IPS DF 6.9 (cell line): ENCODE measurements around the gene ANKMY1.

Experiments
- DNase-seq: peaks from one replicate; pipeline ENCODE4 v3.0.0-alpha.2; 2013; ENCODE audit warnings: low read depth, low spot score
- H3K27ac ChIP-seq: one replicate; pipeline ENCODE4 v1.5.1; 2013; ENCODE audit warnings: low read length, control low read depth
- H3K27me3 ChIP-seq: 2 replicates; pipeline ENCODE4 v1.6.1; 2013; ENCODE audit warnings: mild to moderate bottlenecking, low read length; ENCODE audit not compliant: control insufficient read depth, insufficient read depth
- H3K36me3 ChIP-seq: 2 replicates; pipeline ENCODE4 v1.6.1; 2013; ENCODE audit warnings: low read length; ENCODE audit not compliant: control insufficient read depth, insufficient read depth
- H3K4me1 ChIP-seq: 2 replicates; pipeline ENCODE4 v1.6.1; 2013; ENCODE audit warnings: low read length; ENCODE audit not compliant: control insufficient read depth, insufficient read depth
- H3K4me3 ChIP-seq: 2 replicates; pipeline ENCODE4 v1.5.1; 2013; ENCODE audit warnings: mild to moderate bottlenecking, low read length
- H3K9me3 ChIP-seq: 2 replicates; pipeline ENCODE4 v1.6.1; 2013; ENCODE audit warnings: low read length, inconsistent platforms; ENCODE audit not compliant: control insufficient read depth, insufficient read depth
- WGBS: extraction: QIAGEN DNeasy Blood & Tissue Kit; methylation state at CpG from one replicate; pipeline ENCODE4 v1.1.7; 2013; ENCODE audit warnings: mixed read lengths, missing lambda C conversion rate; ENCODE audit not compliant: insufficient read length, insufficient coverage; 5-methylcytosine and 5-hydroxymethylcytosine counted together

The ANKMY1 gene

DNA sequence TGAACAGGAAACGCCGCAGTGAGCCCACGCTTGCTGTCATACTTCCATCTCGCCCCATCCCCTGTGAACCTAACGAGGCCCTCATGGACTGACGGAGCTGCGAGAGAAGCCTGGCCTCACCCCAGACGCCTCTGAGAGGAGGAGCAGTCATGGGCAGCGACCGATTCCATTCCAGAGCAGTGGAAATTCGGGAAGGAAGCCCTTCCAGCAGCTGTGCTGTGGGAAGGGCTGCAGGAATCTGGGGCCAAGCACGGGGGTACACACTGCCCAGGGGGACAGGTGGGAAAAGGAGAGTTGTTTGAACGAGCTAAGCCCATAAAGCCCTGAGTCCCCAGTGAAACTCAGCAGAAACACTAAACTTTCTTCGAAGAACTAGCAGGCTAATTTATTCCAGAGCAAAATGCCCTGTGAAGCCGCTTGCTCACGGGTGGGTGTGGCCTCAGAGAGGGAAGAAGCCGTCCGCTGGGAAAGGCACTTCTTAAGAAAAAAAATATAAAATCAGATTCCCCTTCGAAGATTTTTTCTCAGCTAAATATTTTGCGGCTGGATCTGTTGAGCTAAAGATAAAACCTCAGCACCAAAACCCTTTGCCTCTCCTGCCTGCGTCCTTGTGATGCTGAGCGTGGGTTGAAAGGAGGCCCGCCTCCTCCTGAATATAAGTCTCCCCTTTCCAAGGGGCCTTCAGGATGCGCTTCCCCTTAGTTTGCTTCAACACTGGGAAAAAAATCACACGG, 38.2 kb downstream of the ANKMY1 start:
- peaks cover 3% of the 10 kb centered on the region; the same call in 1 of the 2 replicates for H3K36me3 ChIP-seq
- no peak for DNase-seq
- no CpG with 5 or more reads among the region's 25 CpGs for WGBS
- peaks cover 5% of the 10 kb centered on the region for H3K4me1 ChIP-seq
- no peaks in the 10 kb centered on the region; the same call in 1 of the 2 replicates for H3K27me3 ChIP-seq
- H3K9me3 ChIP-seq: no peaks in the 10 kb centered on the region
- H3K27ac ChIP-seq: no peak overlapping the region
- H3K4me3 ChIP-seq: peak overlapping the region; percentile 38; the same call in 1 of the 2 replicates

DNA sequence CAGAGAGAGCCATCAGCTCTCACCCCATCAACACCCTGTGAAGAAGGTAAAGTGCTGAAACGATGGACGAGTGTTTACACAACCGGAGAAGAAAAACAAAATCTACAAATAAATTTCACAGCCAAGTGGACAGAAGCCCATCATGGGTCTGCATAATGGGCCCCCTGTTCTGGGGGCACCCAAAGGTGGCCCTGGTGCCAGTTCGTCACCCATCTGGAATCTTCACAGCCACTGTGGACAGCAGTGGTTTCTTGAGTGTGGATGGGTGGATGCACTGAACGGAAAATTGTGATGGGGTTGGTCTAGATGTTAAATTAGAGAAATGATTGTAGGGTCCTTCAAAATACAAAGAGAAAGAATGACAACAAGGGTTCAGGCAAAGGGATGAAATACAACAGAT, 38.8 kb downstream of the ANKMY1 start:
- no peak overlapping the region for H3K27ac ChIP-seq
- no CpG with 5 or more reads among the region's 5 CpGs for WGBS
- H3K9me3 ChIP-seq: no peaks in the 10 kb centered on the region

DNA sequence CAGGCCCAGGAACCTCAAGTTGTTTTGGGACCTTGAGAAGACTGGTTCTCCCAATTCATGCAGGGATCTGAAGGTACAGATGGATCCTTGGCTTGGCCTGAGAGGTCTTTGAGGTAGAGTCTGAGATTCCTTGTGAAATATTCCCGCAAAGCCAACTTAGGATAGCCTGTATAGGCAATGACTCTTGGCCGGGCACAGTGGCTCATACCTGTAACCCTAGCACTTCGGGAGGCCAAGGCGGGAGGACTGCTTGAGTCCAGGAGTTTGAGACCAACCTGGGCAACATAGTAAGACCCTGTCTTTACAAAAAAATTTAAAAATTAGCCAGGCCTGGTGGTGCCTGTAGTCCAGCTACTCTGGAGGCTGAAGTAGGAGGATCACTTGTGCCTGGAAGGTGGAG, 40.4 kb downstream of the ANKMY1 start:
- no peaks in the 10 kb centered on the region; the same call in 1 of the 2 replicates for H3K27me3 ChIP-seq
- H3K9me3 ChIP-seq: no peaks in the 10 kb centered on the region
- H3K36me3 ChIP-seq: no peaks in the 10 kb centered on the region
- H3K4me3 ChIP-seq: no peak overlapping the region
- H3K27ac ChIP-seq: no peak overlapping the region
- peaks cover 5% of the 10 kb centered on the region for H3K4me1 ChIP-seq
- DNase-seq: no peak
- WGBS: no CpG with 5 or more reads among the region's 4 CpGs

More for the DNA sequence above, 38.8 kb downstream of the ANKMY1 start:
- peaks cover 3% of the 10 kb centered on the region; the same call in 1 of the 2 replicates for H3K36me3 ChIP-seq
- H3K4me1 ChIP-seq: peaks cover 5% of the 10 kb centered on the region
- DNase-seq: no peak
- no peak overlapping the region for H3K4me3 ChIP-seq
- H3K27me3 ChIP-seq: no peaks in the 10 kb centered on the region; the same call in 1 of the 2 replicates

DNA sequence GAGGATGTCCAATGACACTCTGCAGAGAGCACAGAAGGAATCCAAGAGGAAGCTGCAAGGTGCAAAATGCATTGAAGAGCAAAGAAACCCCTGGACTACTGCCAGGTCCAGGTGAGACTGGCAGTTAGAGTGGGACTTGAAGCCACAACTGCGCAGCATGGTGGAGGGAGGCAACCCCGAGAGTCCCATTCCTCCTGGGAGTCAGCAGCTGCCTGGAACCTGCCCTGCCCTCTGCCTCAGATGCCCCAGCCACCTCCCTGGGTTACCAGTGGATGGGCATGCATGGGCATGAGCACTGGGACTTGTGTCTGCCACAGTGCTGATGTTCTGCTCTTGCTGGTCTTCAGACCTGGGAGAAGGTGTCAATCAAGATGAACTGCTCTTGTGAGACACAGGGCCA, 43.2 kb downstream of the ANKMY1 start:
- Histone ChIP-seq H3K4me1 (no peaks in the 10 kb centered on the region), H3K36me3 (no peaks in the 10 kb centered on the region), H3K27me3 (no peaks in the 10 kb centered on the region; the same call in 1 of the 2 replicates), H3K27ac (no peak overlapping the region), H3K9me3 (no peaks in the 10 kb centered on the region), H3K4me3 (no peak overlapping the region)
- no CpG with 5 or more reads among the region's 2 CpGs for WGBS
- no peak for DNase-seq

DNA sequence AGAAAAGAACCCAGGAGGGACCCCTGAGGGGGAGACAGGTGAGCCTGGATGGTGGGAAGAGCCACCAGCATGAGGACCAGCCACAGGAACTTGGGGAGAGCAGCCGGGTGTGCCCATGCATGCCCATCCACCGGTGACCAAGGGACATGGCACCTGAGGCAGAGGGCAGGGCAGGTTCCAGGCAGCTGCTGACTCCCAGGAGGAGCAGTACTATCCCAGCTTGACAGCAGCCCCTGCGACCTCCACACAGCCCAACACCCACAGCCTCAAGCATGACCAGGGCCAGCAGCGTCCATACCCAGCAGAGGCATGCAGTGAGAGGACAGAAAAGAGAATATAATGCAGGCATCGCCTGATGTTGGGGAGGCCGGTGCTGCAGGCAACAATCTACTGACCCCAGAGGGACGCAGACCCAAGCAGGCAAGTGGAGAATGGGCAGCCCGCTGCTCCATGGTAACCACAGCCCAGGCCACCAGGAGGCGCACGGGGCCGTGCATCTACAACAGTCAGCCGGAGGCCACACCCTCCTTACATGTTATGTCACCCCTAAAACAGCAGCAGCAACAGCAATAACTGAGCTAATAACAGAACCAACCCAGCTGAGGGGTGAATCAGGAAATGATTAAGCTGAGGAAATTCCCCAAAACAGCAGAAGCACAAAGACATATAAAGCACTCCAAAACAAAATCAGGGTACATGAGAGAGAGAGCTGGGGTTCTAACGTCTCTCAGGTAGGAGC, 44.1 kb downstream of the ANKMY1 start:
- Histone ChIP-seq H3K27me3 (no peaks in the 10 kb centered on the region), H3K9me3 (no peaks in the 10 kb centered on the region), H3K4me3 (no peak overlapping the region), H3K4me1 (no peaks in the 10 kb centered on the region), H3K27ac (no peak overlapping the region), H3K36me3 (no peaks in the 10 kb centered on the region)
- DNase-seq: peak; percentile 50
- WGBS: no CpG with 5 or more reads among the region's 13 CpGs

DNA sequence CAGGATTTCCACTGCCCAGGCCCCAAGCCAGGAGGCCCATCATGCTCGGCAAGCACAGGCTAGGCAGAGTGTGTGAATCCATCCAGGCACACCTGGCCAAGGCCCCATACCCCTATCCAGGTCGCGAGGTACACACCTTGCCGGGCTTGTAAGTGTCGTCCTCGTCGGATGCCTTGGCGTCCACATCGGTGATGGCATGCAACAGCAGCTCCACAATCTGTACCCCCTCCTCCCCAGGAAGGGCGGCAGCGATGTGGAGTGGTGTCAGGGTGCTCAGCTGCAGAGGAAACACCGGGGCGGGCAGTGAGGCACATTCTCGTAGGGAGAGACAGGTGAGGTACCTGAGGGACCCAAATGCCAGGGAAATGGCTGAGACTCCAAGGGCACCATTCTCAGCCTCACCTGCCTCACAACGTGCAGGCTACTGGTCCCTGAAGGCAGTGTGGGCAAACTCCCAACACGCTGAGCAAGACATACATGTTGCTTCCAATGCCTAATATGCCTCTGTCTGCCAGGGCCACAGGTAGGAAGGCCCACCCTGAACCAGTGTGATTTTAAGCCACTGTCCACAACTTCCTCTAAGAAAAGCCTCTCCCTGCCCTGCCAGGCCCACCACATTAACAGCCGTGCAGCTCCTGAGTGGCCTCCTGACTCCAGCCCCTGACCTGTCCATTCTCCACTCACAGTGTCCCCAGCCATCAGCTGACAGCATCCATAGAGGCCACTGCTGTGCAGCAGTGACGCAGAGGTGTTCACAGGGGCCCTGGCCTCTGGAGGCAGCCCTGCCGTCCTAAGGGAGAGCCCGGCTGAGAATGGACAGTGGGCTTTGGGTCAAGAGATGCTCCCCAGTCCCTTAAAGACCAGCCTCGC, 44.9 kb downstream of the ANKMY1 start:
- no peak overlapping the region for H3K4me3 ChIP-seq
- no peaks in the 10 kb centered on the region for H3K4me1 ChIP-seq
- H3K27me3 ChIP-seq: no peaks in the 10 kb centered on the region
- no peak for DNase-seq
- no peak overlapping the region for H3K27ac ChIP-seq
- WGBS: no CpG with 5 or more reads among the region's 21 CpGs
- H3K9me3 ChIP-seq: no peaks in the 10 kb centered on the region
- no peaks in the 10 kb centered on the region for H3K36me3 ChIP-seq

DNA sequence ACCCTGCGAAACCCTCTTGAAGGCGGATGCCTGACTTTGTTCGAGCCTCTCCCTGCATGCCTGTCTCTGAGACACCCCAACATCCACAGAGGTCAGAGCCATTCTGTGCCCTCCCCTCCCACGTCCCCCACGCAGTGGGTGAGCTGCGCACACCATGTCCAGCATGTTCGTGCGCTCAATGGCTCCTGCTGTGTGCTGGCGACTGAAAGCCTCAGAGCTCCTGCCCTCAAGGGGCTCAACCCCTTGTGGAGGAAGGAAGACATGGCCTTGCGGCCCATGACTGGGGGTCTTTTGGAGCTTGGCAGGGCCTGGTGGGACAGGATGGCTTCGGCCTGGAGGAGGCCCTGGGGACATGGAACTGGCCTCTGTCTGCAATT, 45.7 kb downstream of the ANKMY1 start:
- Histone ChIP-seq H3K27me3 (no peaks in the 10 kb centered on the region), H3K4me3 (no peak overlapping the region), H3K36me3 (no peaks in the 10 kb centered on the region), H3K27ac (no peak overlapping the region), H3K4me1 (no peaks in the 10 kb centered on the region), H3K9me3 (no peaks in the 10 kb centered on the region)
- DNase-seq: no peak
- no CpG with 5 or more reads among the region's 11 CpGs for WGBS

DNA sequence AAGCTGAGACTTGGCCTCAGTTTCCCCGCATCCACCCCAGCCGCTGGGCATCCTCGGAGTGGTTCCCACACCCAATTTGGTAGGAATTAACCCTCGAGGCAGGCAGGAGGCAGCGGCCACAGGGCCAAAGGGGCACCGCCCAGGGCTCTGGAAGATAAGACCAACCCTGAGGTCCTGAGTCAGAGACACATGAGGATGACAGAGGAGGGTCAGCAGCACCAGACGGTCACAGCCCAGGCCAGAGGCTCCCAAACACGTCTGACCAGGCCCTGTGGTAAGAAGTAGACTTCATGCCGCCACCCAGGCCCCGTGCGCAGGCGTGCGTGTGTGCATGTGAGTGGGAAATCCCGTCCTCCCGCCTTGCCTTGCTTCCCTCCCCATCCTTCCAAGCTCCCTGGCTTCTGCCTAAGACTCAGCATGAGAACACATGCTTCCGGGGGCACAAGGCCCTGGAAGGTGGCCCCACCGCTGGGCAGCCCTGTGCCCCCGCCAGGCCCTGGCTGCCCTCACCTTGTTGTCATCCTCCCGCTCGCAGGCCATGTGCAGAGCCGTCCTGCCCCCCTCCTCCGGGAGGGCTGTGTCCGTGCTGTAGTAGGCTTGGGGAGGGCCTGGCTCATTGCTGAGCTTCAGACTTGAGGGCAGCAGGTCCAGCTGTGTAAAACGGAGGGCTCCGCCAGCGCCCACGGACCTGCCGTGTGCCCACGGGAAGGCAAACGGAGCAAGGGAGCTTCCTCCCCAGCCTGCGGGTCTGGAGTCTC, 46.3 kb downstream of the ANKMY1 start:
- no peaks in the 10 kb centered on the region for H3K4me1 ChIP-seq
- no CpG with 5 or more reads among the region's 31 CpGs for WGBS
- no peaks in the 10 kb centered on the region for H3K9me3 ChIP-seq
- no peak overlapping the region for H3K4me3 ChIP-seq
- no peak for DNase-seq
- H3K27ac ChIP-seq: no peak overlapping the region
- no peaks in the 10 kb centered on the region for H3K27me3 ChIP-seq
- no peaks in the 10 kb centered on the region for H3K36me3 ChIP-seq

DNA sequence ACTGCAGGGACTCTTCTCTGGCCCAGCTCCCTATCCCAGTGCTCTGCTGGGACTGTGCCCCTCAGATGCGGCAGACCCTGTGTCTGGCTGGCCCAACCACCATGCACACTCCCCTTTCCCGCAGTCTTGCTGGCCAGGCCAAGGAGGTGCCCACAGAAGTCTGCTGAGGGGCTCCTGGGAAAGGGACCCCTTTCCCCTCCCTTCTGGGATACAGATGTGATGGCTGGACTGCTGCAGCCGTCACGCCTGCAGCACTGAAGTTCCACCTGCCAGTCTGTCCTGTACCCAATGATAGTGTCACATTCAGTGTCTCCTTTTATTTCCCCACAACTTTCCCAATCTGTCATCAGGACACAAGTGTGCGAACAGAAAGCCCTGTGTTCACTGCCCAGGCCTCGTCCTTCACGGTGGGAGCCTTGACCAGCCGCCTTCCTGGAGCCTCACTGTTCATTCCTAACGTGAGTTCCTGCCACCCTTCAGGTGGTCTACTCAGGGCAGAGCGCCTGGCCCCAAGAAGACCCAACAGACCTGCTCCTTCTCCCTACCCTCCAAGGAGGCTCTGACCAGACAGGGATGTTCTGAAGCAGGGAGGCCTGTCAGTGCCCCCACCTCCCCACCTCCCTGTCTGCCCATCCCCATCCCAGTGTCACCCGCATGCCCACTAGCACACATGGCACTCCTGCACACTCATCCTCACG, 47.1 kb downstream of the ANKMY1 start:
- H3K27ac ChIP-seq: no peak overlapping the region
- no peaks in the 10 kb centered on the region for H3K4me1 ChIP-seq
- WGBS: no CpG with 5 or more reads among the region's 12 CpGs
- no peaks in the 10 kb centered on the region for H3K36me3 ChIP-seq
- H3K9me3 ChIP-seq: no peaks in the 10 kb centered on the region
- no peak for DNase-seq
- no peak overlapping the region for H3K4me3 ChIP-seq
- H3K27me3 ChIP-seq: no peaks in the 10 kb centered on the region
